GM21367 (cell line): ENCODE results near the gene GPER1.
A peak's percentile ranks its signal among the peaks of the same experiment; 100 is the strongest.

Experiments used
- ATAC-seq: cut with Tn5 transposase; IDR thresholded peaks from one replicate; pipeline ENCODE4 v1.9.1; 2021; ENCODE audit not compliant: unreplicated experiment

Gene GPER1

DNA sequence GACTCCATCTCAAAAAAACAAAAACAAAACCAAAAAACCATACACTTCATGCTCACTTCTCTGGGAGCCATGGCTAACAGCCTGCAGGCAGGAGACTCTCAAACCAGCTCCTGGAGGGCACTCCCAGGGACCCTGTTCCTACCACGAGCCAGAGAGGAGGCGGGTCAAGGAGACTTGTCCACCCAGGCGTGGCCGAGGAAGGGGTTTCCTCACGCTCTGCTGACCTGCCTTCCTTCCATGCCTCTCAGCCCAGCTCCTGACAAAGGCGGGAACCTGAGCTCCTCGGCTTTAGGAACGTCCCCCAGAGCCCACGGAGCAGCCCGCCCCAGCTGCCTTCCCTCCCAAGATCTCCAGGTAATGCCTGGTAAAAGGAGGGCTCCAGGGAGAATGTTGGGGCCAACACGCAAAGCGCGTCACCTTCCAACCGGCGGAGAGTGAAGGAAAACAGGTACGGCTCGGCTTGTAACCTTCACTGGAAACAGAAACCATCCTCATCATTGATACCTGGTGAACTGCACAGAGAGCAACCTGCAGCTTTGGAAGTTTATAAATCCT is 34.0 kb upstream of the GPER1 start:
- ATAC-seq, result no peak

DNA sequence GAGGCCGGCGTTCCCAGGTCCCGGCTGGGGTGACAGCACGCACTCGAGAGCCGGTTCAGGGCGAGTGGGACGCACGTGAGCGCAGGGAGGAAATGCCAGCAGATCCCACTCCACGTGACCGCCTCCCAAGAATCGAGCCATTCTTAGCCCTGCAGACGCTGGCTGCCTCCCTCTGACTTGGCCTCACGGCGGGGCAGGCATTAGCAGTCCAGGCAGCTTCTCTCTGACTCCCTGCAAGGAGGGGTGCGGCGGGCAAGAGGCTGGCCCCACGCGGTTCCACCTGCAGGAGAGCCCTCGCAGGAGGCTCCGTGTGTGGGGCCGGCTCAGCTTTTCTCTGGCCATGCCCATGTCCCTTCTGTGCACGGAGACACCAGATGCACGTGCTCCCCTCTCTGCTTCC is 33.5 kb upstream of the GPER1 start:
- ATAC-seq, result no peak

DNA sequence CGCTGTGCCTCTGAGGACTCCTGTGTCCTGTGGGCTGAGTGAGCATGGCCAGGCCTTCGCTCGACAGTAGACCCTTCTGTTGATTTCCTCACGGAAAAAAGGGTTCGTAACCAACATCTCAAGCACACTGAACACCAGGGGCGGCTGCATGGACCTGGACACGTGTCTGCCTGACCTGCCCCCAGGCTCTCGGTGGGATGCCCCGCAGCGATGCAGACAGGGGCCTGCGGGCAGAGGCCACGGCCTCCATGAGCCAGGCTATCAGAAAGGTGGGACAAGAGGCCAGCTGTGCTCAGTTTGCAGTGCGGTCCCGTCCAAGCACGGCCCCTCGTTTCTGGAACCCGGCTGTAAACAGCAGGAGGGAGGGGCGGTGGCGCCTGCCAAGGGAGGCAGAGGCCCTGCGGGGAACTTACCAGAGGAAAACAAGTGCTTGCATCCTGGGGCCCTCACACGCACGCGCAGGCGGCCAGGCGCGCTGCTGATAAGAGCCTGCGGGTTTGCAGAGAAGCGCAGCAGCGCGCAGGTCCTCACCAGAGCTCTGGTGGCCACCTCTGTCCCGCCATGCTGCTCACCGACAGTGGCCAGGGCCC is 33.0 kb upstream of the GPER1 start:
- ATAC-seq, result no peak

DNA sequence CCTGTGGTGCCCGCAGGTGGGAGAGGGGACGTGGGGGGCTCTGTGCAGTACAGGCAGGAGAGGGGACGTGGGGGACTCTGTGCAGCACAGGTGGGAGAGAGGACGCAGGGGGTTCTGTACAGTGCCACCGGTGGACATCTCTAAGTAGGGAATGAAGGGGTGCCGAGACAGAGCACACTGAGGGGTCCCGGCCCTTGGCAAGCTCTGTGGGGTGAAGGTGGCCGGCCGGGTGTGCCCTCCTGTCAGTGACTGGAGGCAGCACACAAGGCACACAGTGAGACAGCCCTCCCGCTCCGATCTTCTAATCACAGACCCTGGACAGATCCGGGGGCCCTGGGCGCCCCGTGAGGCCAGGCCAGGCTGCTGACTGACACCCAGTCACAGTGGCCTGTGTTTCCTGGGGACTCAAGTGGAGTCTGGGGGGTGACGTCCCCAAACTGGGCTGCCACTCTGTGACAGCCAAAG is 32.4 kb upstream of the GPER1 start:
- no peak for ATAC-seq

DNA sequence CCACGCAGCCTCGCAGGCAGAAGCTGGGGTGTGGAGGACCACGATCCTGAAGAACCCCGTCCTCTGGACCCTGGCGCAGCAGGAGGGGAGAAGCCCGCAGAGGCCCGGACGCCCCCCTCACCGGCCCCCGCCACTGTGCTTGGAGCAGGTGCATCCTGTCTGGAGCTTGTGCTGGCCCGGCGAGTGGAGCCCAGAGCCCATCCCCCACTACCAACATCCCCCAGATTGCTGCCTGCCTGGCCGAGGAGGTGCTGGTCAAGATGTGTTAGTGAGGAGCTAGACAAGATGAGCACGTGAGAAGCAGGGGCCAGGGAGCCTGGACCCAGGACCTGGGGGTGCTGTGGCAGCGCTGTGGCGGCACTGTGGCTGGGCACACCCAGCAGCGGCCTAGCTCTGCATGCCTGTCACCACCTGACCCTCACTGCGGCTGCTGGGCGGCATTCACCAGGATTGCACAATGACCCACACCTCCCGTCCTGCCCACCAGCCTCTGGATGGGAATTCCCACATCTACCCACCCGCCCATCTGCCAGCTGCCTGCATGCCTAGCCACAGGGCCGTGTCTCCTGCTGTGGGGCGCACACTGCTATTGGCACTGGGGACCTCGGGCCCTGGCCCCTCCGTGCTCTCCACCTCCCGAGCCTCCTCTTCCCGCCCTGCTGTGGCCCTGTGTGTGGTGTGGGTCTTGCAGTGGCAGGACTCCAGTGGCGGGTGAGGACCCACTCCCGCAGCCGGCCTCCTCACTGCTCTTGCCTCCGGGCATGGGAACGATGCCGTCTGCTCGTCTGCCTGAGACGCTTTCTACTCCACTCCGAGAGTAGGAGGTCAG is 31.7 kb upstream of the GPER1 start:
- no peak for ATAC-seq

DNA sequence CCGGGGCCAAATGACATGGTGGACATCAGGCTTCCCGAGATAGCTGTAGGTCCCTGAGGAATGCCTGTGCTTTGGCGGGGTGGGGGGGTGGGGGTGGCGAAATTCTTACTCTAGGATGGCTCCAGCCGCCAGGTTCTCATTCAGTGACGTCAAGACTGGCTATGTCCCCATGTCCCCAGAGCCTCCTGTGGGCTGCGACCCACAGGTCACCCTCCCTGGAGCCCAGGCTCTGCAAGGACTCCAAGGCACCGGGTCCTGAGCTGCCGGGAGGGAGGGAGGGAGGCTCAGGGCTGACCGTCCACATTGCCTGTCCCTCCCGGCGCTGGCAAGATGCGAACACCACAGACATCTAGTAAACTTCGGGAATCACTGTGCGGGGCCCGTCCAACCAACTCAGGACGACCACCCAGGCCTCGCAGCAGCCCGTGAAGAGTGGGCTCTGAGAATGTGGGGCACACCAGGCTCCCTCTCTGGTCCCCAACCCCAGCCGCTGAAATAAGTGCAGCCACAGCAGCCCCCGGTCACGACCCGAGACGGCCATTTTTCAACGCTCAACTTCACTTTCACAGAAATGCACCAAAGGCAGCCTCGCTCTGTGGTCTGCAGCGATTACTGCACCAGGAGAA is 31.0 kb upstream of the GPER1 start:
- ATAC-seq, result no peak

DNA sequence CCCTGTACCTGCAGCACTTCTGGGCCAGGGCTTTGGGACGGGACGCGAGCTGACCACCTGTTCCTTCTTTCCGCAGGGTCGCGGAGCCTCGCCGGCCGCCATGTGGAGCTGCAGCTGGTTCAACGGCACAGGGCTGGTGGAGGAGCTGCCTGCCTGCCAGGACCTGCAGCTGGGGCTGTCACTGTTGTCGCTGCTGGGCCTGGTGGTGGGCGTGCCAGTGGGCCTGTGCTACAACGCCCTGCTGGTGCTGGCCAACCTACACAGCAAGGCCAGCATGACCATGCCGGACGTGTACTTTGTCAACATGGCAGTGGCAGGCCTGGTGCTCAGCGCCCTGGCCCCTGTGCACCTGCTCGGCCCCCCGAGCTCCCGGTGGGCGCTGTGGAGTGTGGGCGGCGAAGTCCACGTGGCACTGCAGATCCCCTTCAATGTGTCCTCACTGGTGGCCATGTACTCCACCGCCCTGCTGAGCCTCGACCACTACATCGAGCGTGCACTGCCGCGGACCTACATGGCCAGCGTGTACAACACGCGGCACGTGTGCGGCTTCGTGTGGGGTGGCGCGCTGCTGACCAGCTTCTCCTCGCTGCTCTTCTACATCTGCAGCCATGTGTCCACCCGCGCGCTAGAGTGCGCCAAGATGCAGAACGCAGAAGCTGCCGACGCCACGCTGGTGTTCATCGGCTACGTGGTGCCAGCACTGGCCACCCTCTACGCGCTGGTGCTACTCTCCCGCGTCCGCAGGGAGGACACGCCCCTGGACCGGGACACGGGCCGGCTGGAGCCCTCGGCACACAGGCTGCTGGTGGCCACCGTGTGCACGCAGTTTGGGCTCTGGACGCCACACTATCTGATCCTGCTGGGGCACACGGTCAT is 30.3 kb upstream of the GPER1 start:
- no peak for ATAC-seq

DNA sequence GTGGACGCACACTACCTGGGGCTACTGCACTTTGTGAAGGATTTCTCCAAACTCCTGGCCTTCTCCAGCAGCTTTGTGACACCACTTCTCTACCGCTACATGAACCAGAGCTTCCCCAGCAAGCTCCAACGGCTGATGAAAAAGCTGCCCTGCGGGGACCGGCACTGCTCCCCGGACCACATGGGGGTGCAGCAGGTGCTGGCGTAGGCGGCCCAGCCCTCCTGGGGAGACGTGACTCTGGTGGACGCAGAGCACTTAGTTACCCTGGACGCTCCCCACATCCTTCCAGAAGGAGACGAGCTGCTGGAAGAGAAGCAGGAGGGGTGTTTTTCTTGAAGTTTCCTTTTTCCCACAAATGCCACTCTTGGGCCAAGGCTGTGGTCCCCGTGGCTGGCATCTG is 29.6 kb upstream of the GPER1 start:
- no peak for ATAC-seq

DNA sequence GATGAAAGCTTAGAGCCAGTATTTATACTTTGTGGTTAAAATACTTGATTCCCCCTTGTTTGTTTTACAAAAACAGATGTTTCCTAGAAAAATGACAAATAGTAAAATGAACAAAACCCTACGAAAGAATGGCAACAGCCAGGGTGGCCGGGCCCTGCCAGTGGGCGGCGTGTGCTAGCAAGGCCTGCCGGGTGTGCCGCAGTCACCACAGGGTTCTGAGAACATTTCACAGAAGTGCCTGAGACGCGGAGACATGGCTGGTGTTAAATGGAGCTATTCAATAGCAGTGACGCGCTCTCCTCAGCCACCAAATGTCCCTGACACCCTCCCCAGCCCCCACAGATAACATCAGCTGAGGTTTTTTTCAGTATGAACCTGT is 29.1 kb upstream of the GPER1 start:
- no peak for ATAC-seq

DNA sequence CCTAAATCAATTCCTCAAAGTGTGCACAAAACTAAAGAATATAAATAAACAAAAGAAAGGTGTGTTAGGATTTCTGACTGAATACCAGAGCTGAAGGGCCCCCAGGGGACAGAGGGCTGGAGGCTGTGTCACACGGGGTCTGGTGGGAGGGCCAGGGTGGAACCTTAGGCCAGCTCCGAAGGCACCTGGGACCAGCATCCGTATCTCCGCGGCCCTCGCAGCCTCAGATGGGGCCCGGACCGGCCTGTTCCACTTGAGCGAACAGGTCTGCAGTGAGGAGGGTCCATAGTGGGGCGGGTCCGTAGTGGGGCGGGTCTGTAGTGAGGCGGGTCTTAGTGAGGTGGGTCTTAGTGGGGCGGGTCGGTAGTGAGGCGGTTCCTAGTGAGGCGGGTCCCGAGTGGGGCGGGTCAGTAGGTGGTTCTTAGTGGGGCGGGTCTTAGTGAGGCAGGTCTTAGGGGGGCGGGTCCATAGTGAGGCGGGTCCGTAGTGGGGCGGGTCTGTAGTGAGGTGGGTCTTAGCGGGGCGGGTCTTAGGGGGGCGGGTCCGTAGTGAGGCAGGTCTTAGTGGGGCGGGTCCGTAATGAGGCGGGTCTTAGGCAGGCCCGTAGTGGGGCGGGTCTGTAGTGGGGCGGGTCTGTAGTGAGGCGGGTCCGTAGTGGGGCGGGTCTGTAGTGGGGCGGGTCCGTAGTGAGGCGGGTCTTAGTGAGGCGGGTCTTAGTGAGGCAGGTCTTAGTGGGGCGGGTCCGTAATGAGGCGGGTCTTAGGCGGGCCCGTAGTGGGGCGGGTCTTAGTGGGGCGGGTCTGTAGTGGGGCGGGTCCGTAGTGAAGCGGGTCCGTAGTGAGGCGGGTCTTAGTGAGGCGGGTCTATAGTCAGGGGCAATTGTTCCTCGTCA is 28.5 kb upstream of the GPER1 start:
- ATAC-seq, result no peak

DNA sequence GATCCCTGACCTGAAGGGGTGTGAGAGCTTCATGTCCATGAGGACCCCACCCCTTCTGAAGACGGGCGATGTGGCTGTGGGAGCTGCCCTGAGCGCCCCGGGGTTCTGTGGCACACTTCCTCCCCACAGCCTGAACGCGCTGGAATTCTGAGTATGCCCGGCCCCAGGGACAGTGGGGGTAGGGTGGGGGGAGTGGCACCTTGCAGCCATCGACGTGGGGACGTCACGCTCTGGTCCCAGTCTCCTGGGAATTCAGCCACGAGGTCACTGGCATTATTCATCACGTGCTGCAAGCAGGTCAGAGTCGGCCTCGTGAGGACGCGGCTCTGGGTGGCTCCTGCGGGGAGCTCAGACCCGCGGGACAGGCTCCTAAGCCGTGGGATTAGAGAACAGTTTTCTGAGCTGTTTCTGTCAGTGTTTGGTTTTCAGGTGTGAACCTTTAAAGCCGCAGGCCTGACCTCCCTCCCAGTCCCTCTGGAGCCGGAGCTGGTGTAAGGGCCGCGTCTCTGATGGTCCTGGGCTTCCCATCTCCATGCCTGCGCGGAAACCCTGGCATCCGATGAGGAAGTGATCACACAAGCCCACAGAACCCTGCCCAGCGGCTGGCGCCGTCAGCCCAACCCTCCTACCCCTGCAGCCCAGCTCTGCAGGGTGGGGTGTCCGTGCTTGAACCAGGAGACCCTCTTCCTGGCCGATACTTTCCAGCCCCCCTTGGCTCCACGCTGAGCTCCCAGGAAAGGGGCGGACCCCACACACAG is 27.4 kb upstream of the GPER1 start:
- no peak for ATAC-seq

DNA sequence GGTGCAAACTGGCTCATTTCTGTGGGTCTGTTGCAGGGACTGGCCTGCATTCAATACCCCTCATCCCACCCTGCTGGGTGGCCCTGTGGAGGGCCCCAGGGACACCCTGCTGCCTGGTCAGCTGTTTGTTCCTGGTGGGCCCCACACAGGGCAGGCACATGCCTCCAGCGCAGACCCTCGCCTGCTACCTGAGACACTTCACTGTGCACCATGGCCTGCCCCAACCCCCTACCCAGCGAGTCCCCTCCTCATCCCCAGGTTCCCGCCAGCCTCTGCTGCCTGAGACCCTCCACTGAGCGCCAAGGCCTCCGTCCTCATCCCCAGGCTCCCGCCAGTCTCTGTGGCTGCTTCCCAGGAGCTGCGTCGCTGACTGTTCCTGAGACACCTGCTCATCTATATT is 26.7 kb upstream of the GPER1 start:
- no peak for ATAC-seq

DNA sequence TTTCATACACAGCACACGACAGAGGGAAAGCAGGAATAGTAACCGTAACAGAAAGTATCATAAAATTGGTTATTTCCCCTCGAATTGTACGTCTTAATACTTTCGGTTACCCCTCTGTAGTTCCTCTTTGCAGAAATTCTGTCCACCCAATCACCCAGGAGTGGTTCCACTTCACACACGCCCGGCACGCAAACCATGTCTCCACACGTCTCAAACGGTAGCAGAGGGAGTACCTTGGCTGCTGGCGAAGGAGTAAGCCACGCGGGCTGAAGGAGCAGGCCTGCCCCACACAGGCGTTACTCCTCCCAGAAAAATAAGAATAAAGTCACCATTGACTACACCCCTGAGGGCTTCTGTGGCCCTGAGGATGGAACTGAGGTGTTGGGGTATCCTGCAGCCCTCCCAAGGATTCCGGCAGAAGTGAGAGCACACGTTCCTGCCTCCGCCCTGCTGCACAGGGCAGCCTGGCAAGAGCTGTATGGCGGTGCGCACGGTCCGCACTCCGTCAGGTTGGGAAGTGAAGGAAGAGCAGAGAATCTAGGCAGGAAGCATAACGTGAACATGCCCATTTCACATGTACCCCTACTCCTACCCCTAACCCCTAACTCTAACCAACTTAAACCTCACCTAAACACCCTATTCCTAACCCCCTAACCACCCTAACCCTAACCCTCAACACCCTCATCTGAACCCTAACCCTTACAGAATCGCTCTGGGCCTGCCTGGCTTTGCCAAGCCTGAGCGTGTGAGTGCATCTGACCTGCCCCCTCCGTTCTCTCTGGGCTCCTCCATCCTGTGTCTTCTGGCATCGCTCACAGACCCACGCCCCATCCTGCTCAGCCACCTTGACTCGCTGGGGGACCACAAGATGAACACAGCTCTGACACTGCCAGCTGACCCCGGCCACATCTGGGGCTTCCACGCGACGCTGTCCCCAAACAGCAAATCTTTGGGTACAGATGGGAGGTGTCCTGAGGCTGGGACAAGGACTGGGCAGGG is 25.3 kb upstream of the GPER1 start:
- peak; percentile 52 for ATAC-seq

DNA sequence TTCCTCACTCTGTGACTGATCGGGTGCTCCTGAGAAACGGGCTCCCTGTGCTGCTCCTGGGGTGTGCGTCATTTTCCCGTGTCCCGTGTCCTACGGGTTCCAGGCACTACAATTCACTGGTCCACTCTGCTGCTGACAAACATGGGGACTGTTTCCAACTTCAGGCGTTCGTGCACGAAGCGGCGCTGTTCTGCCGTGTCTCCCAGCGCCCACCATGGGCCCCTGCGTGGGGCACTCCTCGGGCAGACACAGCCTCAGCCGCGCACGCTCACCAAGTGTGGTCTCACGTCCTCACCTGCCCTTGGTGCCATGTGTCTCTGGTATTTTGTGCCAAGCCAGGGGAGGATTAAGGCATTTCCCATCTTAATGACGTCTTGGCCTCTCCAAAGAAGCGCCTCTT is 24.6 kb upstream of the GPER1 start:
- no peak for ATAC-seq

DNA sequence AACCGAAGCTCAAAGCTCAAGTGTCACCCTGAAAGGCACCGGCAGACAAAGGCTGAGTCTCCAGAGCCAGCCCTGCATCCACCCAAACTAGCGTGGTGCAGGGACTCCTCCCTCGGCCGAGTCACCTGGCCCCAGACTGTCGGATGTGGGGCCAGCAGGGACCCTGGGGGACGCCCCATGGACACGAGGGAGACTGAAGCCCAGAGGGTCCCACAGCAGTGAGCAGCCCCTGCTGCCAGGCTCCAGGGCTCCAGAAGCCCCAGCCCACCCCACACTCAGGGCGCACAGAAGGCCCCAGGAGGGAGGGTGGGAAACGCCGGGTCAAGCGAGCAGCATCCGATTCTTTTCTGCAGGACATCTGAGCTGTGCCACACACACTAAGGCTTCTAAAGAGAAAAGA is 23.3 kb upstream of the GPER1 start:
- no peak for ATAC-seq

DNA sequence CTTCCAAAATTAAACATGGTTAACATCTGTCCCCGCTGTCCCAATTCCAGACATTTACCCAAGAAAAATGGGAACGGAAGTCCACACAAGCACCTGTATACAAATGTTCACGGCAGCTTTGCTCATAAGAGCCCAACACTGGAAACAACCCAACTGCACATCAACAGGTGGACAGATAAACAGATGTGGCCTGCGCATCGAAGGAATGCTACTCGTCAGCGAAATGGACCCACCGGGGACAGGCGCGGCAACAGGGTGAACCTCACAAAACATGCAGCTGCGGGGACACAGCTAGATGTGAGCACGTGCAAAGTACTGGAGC is 22.7 kb upstream of the GPER1 start:
- no peak for ATAC-seq

DNA sequence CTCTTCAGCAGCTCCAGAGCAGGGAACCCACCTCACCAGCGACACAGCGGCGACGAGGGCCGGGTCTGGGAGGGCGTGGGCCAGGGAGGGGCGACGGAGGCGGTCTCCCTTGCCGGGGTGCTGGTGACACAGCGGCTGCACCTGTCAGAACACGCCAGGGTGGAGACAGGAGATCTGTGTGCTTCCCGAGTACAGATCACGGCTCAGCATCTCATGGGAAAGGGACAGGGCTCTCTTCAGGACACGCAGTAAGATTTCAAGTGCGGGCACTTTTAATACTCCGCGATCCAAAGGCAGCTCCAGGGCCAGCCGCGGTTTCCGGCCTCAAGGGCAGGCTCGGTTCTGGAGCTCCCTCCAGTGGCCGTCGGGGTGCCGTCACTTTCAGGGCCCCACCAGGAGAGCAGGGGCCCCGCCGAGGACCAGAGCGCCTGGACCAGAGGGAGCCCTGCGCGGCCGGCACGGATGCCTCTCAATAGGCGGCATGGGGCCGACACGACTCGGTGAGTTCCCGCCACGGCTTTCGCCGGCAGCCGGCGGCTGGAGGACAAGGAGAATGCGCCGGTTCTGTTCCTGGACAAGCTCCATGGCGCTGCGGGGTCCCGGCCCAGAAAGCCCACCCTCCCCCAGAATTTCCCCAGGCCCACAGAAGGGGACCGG is 22.2 kb upstream of the GPER1 start:
- ATAC-seq, result no peak

DNA sequence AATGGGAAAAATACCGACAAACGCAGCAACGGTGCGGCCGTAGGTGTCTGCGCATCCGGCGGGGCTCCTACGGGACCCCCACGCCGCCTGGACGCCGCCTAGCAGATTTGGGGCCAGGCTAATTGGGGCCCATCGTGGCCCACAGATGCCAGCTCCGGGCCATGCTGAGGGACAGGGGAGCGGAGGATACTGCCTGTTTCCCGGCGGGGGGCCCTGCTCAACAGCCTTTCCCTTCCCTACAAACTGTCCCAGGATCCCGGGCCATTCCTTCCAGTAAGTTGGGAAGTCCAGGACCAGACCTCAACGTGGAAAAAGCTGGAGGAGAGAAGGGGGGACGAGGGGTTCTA is 21.7 kb upstream of the GPER1 start:
- ATAC-seq, result no peak
